GM18870 (cell line): ENCODE measurements around the gene CDK4.

ENCODE experiments used
- ATAC-seq: cut with Tn5 transposase; IDR thresholded peaks from one replicate; pipeline ENCODE4 v1.9.1; 2021; ENCODE audit warnings: moderate library complexity; ENCODE audit not compliant: unreplicated experiment

Gene CDK4

GRCh38 chr12:57740656-57741412 lies 11.3 kb downstream of the CDK4 start:
- ATAC-seq = peak; percentile 56

GRCh38 chr12:57739914-57740538 lies 12.1 kb downstream of the CDK4 start:
- ATAC-seq = no peak

- ATAC-seq = no peak
Measured at GRCh38 chr12:57739387-57739786, 12.7 kb downstream of the CDK4 start.

GRCh38 chr12:57738661-57739237 lies 13.4 kb downstream of the CDK4 start, which contains the start of gene AGAP2:
AGAP2 (minus strand) TSS chr12:57738742; CDS start chr12:57738246, 496 bp downstream.
- no peak for ATAC-seq

- no peak for ATAC-seq
Measured at GRCh38 chr12:57737467-57738460, 14.3 kb downstream of the CDK4 start.

GRCh38 chr12:57736741-57737466 lies 15.2 kb downstream of the CDK4 start:
- ATAC-seq = no peak

GRCh38 chr12:57735952-57736740 lies 16.0 kb downstream of the CDK4 start:
- ATAC-seq = no peak

- ATAC-seq = no peak
Measured at GRCh38 chr12:57735198-57735855, 16.8 kb downstream of the CDK4 start.

GRCh38 chr12:57734591-57734990 lies 17.5 kb downstream of the CDK4 start:
- ATAC-seq = no peak

- ATAC-seq = no peak
Measured at GRCh38 chr12:57733928-57734327, 18.2 kb downstream of the CDK4 start.

GRCh38 chr12:57732726-57733593 lies 19.1 kb downstream of the CDK4 start:
- ATAC-seq = no peak

- no peak for ATAC-seq
Measured at GRCh38 chr12:57732270-57732669, 19.8 kb downstream of the CDK4 start.

- ATAC-seq = no peak
Measured at GRCh38 chr12:57731411-57732080, 20.6 kb downstream of the CDK4 start.

- ATAC-seq = no peak
Measured at GRCh38 chr12:57730336-57731067, 21.6 kb downstream of the CDK4 start.

- no peak for ATAC-seq
Measured at GRCh38 chr12:57729321-57729844, 22.7 kb downstream of the CDK4 start.

- no peak for ATAC-seq
Measured at GRCh38 chr12:57727758-57728395, 24.2 kb downstream of the CDK4 start.
